NK-92 (cell line): ENCODE measurements around the gene B4GALT6.

ENCODE experiments used
- DNase-seq: peaks from one replicate; lab custom pipeline; 2025; ENCODE audit not compliant: unreplicated experiment; lab: John Stamatoyannopoulos, UW

The B4GALT6 gene

GRCh38 chr18:31661965-31662364, 22.4 kb downstream of the B4GALT6 start:
- DNase-seq, result no peak

- no peak for DNase-seq
Measured at GRCh38 chr18:31660763-31661162, 23.6 kb downstream of the B4GALT6 start.

GRCh38 chr18:31659576-31660177, 24.7 kb downstream of the B4GALT6 start:
- DNase-seq, result no peak

GRCh38 chr18:31658670-31659575, 25.5 kb downstream of the B4GALT6 start:
- no peak for DNase-seq

- no peak for DNase-seq
Measured at GRCh38 chr18:31657823-31658669, 26.3 kb downstream of the B4GALT6 start.

- DNase-seq, result no peak
Measured at GRCh38 chr18:31656754-31657153, 27.6 kb downstream of the B4GALT6 start.

- no peak for DNase-seq
Measured at GRCh38 chr18:31655354-31655753, 29.0 kb downstream of the B4GALT6 start.

- DNase-seq, result no peak
Measured at GRCh38 chr18:31652877-31653276, 31.5 kb downstream of the B4GALT6 start.

GRCh38 chr18:31652357-31652756, 32.0 kb downstream of the B4GALT6 start:
- DNase-seq, result no peak

- no peak for DNase-seq
Measured at GRCh38 chr18:31651369-31651768, 33.0 kb downstream of the B4GALT6 start.

GRCh38 chr18:31649978-31650719, 34.2 kb downstream of the B4GALT6 start:
- DNase-seq, result no peak

GRCh38 chr18:31649449-31649848, 34.9 kb downstream of the B4GALT6 start:
- DNase-seq, result no peak

- DNase-seq, result no peak
Measured at GRCh38 chr18:31648966-31649429, 35.4 kb downstream of the B4GALT6 start.

GRCh38 chr18:31648458-31648857, 35.9 kb downstream of the B4GALT6 start:
- no peak for DNase-seq

GRCh38 chr18:31647127-31647753, 37.1 kb downstream of the B4GALT6 start:
- no peak for DNase-seq

- no peak for DNase-seq
Measured at GRCh38 chr18:31646332-31647126, 37.9 kb downstream of the B4GALT6 start.

- no peak for DNase-seq
Measured at GRCh38 chr18:31645411-31645810, 39.0 kb downstream of the B4GALT6 start.

- DNase-seq, result no peak
Measured at GRCh38 chr18:31643003-31643402, 41.4 kb downstream of the B4GALT6 start.

GRCh38 chr18:31637445-31637844, 46.9 kb downstream of the B4GALT6 start:
- no peak for DNase-seq
